Rectal smooth muscle tissue (tissue), 1 donor: ENCODE data around the gene HDHD3.

Experiments used
- H3K27ac ChIP-seq: one replicate; pipeline ENCODE4 v1.7.0; 2013; ENCODE audit warnings: low read depth, low read length, inconsistent platforms
- H3K27me3 ChIP-seq: one replicate; pipeline ENCODE4 v1.7.0; 2013; ENCODE audit warnings: low read length; ENCODE audit not compliant: control insufficient read depth, insufficient read depth
- H3K36me3 ChIP-seq: one replicate; pipeline ENCODE4 v1.7.0; 2013; ENCODE audit warnings: low read length; ENCODE audit not compliant: control insufficient read depth, insufficient read depth
- H3K4me1 ChIP-seq: one replicate; pipeline ENCODE4 v1.7.0; 2013; ENCODE audit warnings: low read length; ENCODE audit not compliant: control insufficient read depth, insufficient read depth
- H3K4me3 ChIP-seq: one replicate; pipeline ENCODE4 v1.7.0; 2013; ENCODE audit warnings: low read length
- H3K9ac ChIP-seq: one replicate; pipeline ENCODE4 v1.7.0; 2013; ENCODE audit warnings: low read length

The HDHD3 gene

DNA sequence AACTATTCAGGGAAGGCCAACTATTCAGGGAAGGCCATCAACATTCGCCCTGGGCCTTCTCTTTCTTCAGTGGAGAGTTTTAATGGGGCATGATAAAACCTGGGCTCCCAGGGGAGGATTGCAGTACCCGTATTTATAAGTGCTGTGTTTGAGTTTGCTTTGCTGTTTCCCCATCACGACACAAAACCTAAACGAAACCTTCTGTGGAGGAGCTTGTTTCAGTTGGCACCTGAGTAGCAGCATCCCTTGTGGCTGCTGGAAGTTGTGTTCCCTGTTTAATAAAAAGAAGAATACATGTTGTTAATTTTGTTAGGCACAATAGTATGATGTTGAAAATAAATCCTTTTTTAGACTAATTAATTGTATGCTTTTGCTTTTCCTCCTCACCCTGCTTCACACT is 45.0 kb downstream of the HDHD3 start:
- no peak overlapping the region for H3K27ac ChIP-seq
- no peak overlapping the region for H3K4me3 ChIP-seq
- no peak overlapping the region for H3K9ac ChIP-seq
- no peaks in the 10 kb centered on the region for H3K4me1 ChIP-seq
- H3K27me3 ChIP-seq = no peaks in the 10 kb centered on the region
- H3K36me3 ChIP-seq = no peaks in the 10 kb centered on the region

DNA sequence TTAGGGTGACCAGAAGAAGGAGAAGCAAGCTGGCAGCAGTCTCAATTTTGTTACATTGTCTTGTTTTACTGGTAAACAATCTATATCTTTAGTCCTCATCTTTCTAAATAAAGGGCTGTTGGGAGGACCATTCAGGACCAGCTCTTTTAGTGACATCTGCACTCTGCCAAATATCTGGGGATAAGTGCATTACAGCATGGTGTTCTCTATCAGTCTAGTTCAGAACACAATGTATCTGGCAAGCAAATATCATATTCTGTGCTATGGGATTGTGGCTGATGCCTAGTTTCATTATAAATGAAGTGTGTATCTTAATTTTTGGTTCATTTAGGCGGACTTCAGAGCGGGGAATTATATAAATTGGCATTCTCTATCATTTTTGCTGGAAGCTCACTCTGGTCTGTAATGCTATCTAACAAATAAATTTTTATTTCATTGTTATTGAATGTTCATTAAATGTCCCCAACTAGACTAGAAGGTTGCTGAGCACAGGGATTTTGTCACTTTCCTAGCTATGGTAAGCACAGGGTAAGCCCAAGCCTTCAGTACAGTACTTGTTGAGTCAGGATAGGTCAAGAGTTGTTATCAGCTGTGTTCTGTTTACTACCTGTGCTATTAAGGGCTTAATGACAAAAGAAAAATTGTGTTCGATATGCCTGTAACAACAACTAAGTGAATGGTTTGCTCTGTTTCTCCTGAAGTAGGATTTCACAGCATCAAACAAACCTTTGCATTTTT is 48.6 kb downstream of the HDHD3 start:
- no peaks in the 10 kb centered on the region for H3K36me3 ChIP-seq
- H3K4me1 ChIP-seq = no peaks in the 10 kb centered on the region
- no peak overlapping the region for H3K4me3 ChIP-seq
- no peak overlapping the region for H3K9ac ChIP-seq
- no peaks in the 10 kb centered on the region for H3K27me3 ChIP-seq
- no peak overlapping the region for H3K27ac ChIP-seq

DNA sequence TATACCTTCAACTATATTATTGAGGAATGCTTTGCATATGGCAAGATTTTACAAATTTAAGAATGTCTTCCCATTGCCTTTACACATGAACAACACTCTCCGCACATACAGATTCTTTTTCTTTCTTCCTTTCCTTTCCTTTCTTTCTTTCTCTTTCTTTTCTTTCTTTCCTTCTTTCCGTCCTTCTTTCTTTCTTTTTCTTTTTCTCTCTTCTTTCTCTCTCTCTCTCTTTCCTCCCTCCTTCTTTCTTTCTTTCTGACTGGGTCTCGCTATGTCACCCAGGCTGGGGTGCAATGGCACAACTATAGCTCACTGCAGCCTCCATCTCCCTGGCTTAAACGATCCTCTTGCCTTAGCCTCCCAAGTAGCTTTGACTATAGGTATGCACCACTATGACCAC is 50.6 kb downstream of the HDHD3 start:
- H3K4me1 ChIP-seq = no peaks in the 10 kb centered on the region

More for the DNA sequence above, 50.6 kb downstream of the HDHD3 start:
- Histone ChIP-seq H3K4me3 (no peak overlapping the region), H3K9ac (no peak overlapping the region), H3K36me3 (no peaks in the 10 kb centered on the region), H3K27ac (no peak overlapping the region), H3K27me3 (no peaks in the 10 kb centered on the region)
